Fibroblast of lung (primary cell): ENCODE measurements around the gene COCH. TPM values are rescaled to one million over a fixed set of nuclear protein-coding genes. Genes with fewer than 3 reads are reported as not detected.

Source experiments
- DNase-seq, 2 donors: peaks; one replicate each; pipeline versions ENCODE4 v3.0.0 to v3.0.0-alpha.2; 2010; ENCODE audit warnings: low read depth in 2 of 2
- H2AFZ ChIP-seq: 2 replicates; pipeline ENCODE4 v1.5.1; 2012; ENCODE audit warnings: low read length, control low read depth, inconsistent platforms
- H3K27ac ChIP-seq: 2 replicates; pipeline ENCODE4 v1.5.1; 2011; ENCODE audit warnings: low read length, control low read depth; ENCODE audit not compliant: insufficient read depth
- H3K27me3 ChIP-seq: 2 replicates; pipeline ENCODE4 v1.5.1; 2011; ENCODE audit warnings: mild to moderate bottlenecking, low read length; ENCODE audit not compliant: control insufficient read depth, insufficient read depth
- H3K36me3 ChIP-seq: 2 replicates; pipeline ENCODE4 v1.5.1; 2011; ENCODE audit warnings: low read length; ENCODE audit not compliant: control insufficient read depth, insufficient read depth
- H3K4me1 ChIP-seq: 2 replicates; pipeline ENCODE4 v1.5.1; 2011; ENCODE audit warnings: low read length; ENCODE audit not compliant: control insufficient read depth, insufficient read depth; ENCODE audit errors: extremely low read depth
- H3K4me2 ChIP-seq: 2 replicates; pipeline ENCODE4 v1.5.1; 2011; ENCODE audit warnings: low read length, control low read depth; ENCODE audit not compliant: insufficient read depth; ENCODE audit errors: extremely low read depth
- H3K4me3 ChIP-seq, 4 experiments: fragments of 200-600 bp in 1 of 4; sonication (generic) in 1 of 4; replicated peaks in 1 of 4; 2 replicates each; pipeline ENCODE4 v1.5.1; 2011 to 2016; ENCODE audit warnings: low read length in 4 of 4, low read depth in 3 of 4, mild to moderate bottlenecking in 3 of 4, control low read depth in 2 of 4, inconsistent platforms in 1 of 4, mixed read lengths in 1 of 4; ENCODE audit not compliant: insufficient read depth in 1 of 4; ENCODE audit errors: control extremely low read depth in 1 of 4
- H3K79me2 ChIP-seq: 2 replicates; pipeline ENCODE4 v1.5.1; 2012; ENCODE audit warnings: mild to moderate bottlenecking, low read length, inconsistent platforms; ENCODE audit not compliant: control insufficient read depth, insufficient read depth
- H3K9ac ChIP-seq: 2 replicates; pipeline ENCODE4 v1.5.1; 2011; ENCODE audit warnings: mild to moderate bottlenecking, low read length, control low read depth; ENCODE audit not compliant: insufficient read depth
- H3K9me3 ChIP-seq: 2 replicates; pipeline ENCODE4 v1.5.1; 2012; ENCODE audit warnings: low read depth, low read length; ENCODE audit not compliant: control insufficient read depth, insufficient read depth
- H4K20me1 ChIP-seq: 2 replicates; pipeline ENCODE4 v1.5.1; 2011; ENCODE audit warnings: low read length; ENCODE audit not compliant: control insufficient read depth, insufficient read depth; ENCODE audit errors: extremely low read depth
- EZH2 ChIP-seq: IDR thresholded peaks from 2 replicates; pipeline ENCODE4 v1.5.1; 2012; ENCODE audit warnings: low read length, control low read depth, mild to moderate bottlenecking; ENCODE audit errors: missing control alignments
- polyA plus RNA-seq, 2 donors: library from polyadenylated mRNA; depleted of rRNA in 1 of 2; stranded (reverse) in 1 of 2; unstranded in 1 of 2; fragments of >200 nt; gene quantifications; 2 replicates each; pipeline ENCODE4 v1.2.1, GENCODE V29; 2011 to 2012; ENCODE audit warnings: missing spikeins in 1 of 2
- total RNA-seq: library from RNA; depleted of rRNA; stranded (reverse); fragments of >200 nt; gene quantifications from 2 replicates; pipeline ENCODE4 v1.2.1, GENCODE V29; 2014
- TF ChIP-seq, protein P1 (sequence below), 2 donors: IDR thresholded peaks in 1 of 2; conservative IDR thresholded peaks in 1 of 2; 1 replicate in 1 of 2; 2 replicates in 1 of 2; pipeline ENCODE4 v1.5.1; 2011 to 2012; ENCODE audit warnings: low read length in 2 of 2, control low read depth in 1 of 2, inconsistent platforms in 1 of 2, low read depth in 1 of 2, mild to moderate bottlenecking in 1 of 2

Gene COCH
- total and polyA plus RNA-seq, 2 donors (not counting 1 experiment from before 2014, with no cell fraction given) = 0.33 to 0.72 TPM

DNA sequence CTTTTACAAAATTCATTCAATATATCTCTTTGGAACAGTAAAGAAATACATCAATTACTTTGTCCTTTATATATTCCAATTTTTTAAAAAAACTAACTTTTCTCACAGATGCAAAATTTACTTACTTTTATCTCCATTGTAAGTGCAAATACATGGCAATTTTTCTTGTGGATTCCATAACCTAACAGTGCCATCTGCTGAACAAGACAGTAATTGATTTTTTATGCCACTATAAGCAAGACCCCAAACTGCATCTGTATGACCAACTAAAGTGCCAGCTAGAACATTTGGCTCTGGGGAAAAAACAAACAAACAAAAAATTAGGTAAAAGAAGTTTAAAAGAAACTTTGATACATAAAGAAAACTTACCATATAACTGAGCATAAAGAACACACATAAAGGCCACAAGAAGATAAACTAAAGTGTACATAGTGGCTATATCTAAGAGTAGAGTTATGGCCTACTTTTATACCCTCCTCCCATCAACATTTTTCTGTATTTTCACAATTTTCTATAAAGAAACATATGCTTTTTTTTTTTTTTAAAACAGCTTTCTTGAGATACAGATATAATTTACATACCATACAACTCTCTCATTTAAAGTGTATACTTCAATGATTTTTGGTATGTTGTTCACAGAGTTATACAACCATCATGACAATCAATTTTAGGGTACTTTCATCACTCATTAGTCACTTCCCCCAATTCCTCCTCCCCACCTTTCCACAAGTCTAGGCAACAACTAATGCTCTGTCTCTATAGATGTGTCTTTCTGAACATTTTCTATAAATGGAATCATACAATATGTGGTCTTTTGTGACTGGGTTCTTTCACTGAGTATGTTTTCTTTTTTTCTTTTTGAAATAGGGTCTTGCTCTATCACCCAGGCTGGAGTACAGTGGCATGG lies 32.6 kb downstream of the COCH start:
- DNase-seq = peak in 1 of 2 donors; percentile 41
- no peaks in the 10 kb centered on the region for H3K9me3 ChIP-seq

DNA sequence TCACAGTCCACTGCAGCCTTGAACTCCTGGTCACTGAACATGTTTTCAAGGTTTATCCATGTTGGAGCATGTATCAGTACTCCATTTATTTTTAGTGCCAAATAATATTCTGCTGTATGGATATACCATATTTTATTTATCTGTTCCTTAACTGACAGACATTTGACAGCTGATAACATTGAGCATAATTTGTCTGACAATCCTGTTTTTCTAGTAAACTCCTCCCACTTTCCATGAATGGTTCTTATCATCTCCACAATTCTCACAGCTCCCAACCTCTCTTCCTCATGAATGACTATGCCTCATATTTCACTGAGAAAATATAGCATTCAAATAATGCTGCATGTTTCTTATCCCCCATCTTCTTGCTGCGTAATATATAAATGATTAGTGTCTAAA lies 33.3 kb downstream of the COCH start:
- no peaks in the 10 kb centered on the region for H4K20me1 ChIP-seq
- no peak overlapping the region for H3K9ac ChIP-seq
- no peak overlapping the region for H3K4me3 ChIP-seq
- TF ChIP-seq, protein P1, sequence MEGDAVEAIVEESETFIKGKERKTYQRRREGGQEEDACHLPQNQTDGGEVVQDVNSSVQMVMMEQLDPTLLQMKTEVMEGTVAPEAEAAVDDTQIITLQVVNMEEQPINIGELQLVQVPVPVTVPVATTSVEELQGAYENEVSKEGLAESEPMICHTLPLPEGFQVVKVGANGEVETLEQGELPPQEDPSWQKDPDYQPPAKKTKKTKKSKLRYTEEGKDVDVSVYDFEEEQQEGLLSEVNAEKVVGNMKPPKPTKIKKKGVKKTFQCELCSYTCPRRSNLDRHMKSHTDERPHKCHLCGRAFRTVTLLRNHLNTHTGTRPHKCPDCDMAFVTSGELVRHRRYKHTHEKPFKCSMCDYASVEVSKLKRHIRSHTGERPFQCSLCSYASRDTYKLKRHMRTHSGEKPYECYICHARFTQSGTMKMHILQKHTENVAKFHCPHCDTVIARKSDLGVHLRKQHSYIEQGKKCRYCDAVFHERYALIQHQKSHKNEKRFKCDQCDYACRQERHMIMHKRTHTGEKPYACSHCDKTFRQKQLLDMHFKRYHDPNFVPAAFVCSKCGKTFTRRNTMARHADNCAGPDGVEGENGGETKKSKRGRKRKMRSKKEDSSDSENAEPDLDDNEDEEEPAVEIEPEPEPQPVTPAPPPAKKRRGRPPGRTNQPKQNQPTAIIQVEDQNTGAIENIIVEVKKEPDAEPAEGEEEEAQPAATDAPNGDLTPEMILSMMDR (conservative IDR thresholded peaks at IDR 0.05 in 1 of 2, IDR thresholded peaks at IDR 0.05 in 1 of 2; ENCODE audit: low read depth in 1 of 2, low read length in 2 of 2) = no peak
- TF ChIP-seq EZH2 = no peak
- no peaks in the 10 kb centered on the region for H3K4me1 ChIP-seq
- H3K27ac ChIP-seq = no peak overlapping the region
- H3K4me2 ChIP-seq = no peak overlapping the region
- H3K27me3 ChIP-seq = no peaks in the 10 kb centered on the region
- H3K79me2 ChIP-seq = no peaks in the 10 kb centered on the region
- DNase-seq = no peak
- H3K9me3 ChIP-seq = no peaks in the 10 kb centered on the region
- no peak overlapping the region for H2AFZ ChIP-seq
- H3K36me3 ChIP-seq = peaks cover 3% of the 10 kb centered on the region

More for the DNA sequence above, 32.6 kb downstream of the COCH start:
- H3K4me2 ChIP-seq = no peak overlapping the region
- H3K27ac ChIP-seq = no peak overlapping the region
- no peaks in the 10 kb centered on the region for H3K79me2 ChIP-seq
- TF ChIP-seq EZH2 = no peak
- TF ChIP-seq, protein P1 (conservative IDR thresholded peaks at IDR 0.05 in 1 of 2, IDR thresholded peaks at IDR 0.05 in 1 of 2; ENCODE audit: low read depth in 1 of 2, low read length in 2 of 2) = peak in 1 of 2 donors; percentile 26
- H3K36me3 ChIP-seq = peaks cover 3% of the 10 kb centered on the region
- no peak overlapping the region for H2AFZ ChIP-seq
- H3K4me1 ChIP-seq = no peaks in the 10 kb centered on the region
- H4K20me1 ChIP-seq = no peaks in the 10 kb centered on the region
- no peaks in the 10 kb centered on the region for H3K27me3 ChIP-seq
- no peak overlapping the region for H3K9ac ChIP-seq
- H3K4me3 ChIP-seq = no peak overlapping the region

DNA sequence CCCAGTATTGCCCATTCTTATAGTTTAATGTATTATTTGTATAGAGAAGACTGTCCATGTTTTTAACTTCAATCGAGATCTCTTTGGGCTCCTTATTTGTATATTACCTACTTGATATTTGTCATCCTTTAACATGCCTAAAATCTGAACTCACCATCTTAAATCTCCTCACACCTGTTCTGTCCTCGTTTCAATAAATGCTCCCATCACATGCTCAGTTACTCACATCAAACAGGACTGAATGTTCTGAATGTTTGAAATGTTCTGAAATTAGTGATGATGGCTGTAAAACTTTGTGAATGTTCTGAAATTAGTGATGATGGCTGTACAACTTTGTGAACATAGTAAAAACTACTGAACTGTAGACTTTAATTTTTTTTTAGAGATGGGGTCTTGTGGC lies 34.5 kb downstream of the COCH start:
- no peaks in the 10 kb centered on the region for H4K20me1 ChIP-seq
- H2AFZ ChIP-seq = no peak overlapping the region
- no peak for DNase-seq
- H3K79me2 ChIP-seq = no peaks in the 10 kb centered on the region
- H3K27me3 ChIP-seq = no peaks in the 10 kb centered on the region
- H3K9ac ChIP-seq = no peak overlapping the region
- H3K4me1 ChIP-seq = no peaks in the 10 kb centered on the region
- TF ChIP-seq, protein P1 (conservative IDR thresholded peaks at IDR 0.05 in 1 of 2, IDR thresholded peaks at IDR 0.05 in 1 of 2; ENCODE audit: low read depth in 1 of 2, low read length in 2 of 2) = no peak
- no peak for TF ChIP-seq EZH2
- peaks cover 3% of the 10 kb centered on the region for H3K36me3 ChIP-seq
- H3K4me3 ChIP-seq = no peak overlapping the region
- H3K27ac ChIP-seq = no peak overlapping the region
- no peak overlapping the region for H3K4me2 ChIP-seq
- no peaks in the 10 kb centered on the region for H3K9me3 ChIP-seq
